ENCODE measurements around the gene ZDHHC23.
A peak's percentile ranks its signal among the peaks of the same experiment; 100 is the strongest.

ZDHHC23 gene

GRCh38 chr3:113947372-113948014 lies at the start of gene ZDHHC23:
Gene ZDHHC23, plus strand, starts transcription at chr3:113948013. Its CDS starts 790 bp downstream, at chr3:113948803.
- TF ChIP-seq, protein P1, sequence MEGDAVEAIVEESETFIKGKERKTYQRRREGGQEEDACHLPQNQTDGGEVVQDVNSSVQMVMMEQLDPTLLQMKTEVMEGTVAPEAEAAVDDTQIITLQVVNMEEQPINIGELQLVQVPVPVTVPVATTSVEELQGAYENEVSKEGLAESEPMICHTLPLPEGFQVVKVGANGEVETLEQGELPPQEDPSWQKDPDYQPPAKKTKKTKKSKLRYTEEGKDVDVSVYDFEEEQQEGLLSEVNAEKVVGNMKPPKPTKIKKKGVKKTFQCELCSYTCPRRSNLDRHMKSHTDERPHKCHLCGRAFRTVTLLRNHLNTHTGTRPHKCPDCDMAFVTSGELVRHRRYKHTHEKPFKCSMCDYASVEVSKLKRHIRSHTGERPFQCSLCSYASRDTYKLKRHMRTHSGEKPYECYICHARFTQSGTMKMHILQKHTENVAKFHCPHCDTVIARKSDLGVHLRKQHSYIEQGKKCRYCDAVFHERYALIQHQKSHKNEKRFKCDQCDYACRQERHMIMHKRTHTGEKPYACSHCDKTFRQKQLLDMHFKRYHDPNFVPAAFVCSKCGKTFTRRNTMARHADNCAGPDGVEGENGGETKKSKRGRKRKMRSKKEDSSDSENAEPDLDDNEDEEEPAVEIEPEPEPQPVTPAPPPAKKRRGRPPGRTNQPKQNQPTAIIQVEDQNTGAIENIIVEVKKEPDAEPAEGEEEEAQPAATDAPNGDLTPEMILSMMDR (IDR thresholded peaks at IDR 0.05; ENCODE audit: low read depth, low read length, missing control alignments), result no peak
- peak; percentile 35 for DNase-seq (ENCODE audit: low read depth)
- peak within 1 kb of the TSS; percentile 73 for H3K4me3 ChIP-seq (ENCODE audit: low read depth, low read length)

- H3K4me3 ChIP-seq (ENCODE audit: low read depth, low read length), result no peak overlapping the region
- no peak for DNase-seq (ENCODE audit: low read depth)
- TF ChIP-seq, protein P1 (IDR thresholded peaks at IDR 0.05; ENCODE audit: low read depth, low read length, missing control alignments), result no peak
These were observed 48.9 kb upstream of the ZDHHC23 start for GRCh38 chr3:113898892-113899291.

DNA sequence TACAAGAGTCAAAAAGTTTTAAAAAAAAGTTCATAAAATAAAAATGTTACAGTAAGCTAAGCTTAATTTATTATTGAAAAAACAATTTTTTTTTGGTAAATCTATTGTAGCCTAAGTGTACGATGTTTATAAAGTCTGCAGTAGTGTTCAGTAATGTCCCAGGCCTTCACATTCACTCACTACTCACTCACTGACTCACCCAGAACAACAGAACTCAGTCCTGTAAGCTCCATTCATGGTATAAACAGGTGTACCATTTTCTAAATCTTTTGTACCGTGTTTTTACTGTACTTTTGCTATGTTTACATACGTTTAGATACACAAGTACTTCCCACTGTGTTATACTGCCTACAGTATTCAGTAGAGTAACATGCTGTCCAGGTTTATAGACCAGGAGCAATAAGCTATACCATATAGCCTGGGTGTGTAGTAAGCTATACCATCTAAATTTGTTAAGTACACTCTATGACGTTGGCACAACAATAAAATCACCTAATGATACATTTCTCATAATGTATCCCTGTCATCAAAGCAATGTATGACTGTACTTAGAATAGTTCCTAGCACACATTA lies 41.2 kb upstream of the ZDHHC23 start:
- TF ChIP-seq, protein P1 (IDR thresholded peaks at IDR 0.05; ENCODE audit: low read depth, low read length, missing control alignments), result no peak
- DNase-seq (ENCODE audit: low read depth), result no peak
- H3K4me3 ChIP-seq (ENCODE audit: low read depth, low read length), result no peak overlapping the region

DNA sequence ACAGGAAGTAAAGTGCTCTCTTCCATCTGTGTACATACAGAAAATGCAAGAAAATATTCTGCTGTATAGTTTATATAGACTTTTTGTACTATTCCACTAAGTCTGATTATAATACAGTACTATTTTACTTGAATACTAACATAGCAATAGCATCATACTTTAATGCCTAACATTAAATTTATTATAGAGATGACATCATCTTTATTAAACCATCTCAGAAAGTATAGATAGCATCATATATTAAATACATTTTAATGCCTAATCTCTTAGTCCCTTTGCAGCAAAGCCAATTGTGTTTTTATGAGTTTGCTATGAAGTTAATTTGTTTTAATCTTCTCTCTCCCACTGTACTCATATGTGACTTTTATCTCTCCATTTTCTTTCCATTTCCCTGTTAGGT lies 39.7 kb upstream of the ZDHHC23 start:
- no peak overlapping the region for H3K4me3 ChIP-seq (ENCODE audit: low read depth, low read length)
- no peak for DNase-seq (ENCODE audit: low read depth)
- TF ChIP-seq, protein P1 (IDR thresholded peaks at IDR 0.05; ENCODE audit: low read depth, low read length, missing control alignments), result no peak

GRCh38 chr3:113910966-113911365 lies 36.8 kb upstream of the ZDHHC23 start:
- no peak overlapping the region for H3K4me3 ChIP-seq (ENCODE audit: low read depth, low read length)
- TF ChIP-seq, protein P1 (IDR thresholded peaks at IDR 0.05; ENCODE audit: low read depth, low read length, missing control alignments), result no peak
- no peak for DNase-seq (ENCODE audit: low read depth)

- H3K4me3 ChIP-seq (ENCODE audit: low read depth, low read length), result no peak overlapping the region
- peak; percentile 42 for DNase-seq (ENCODE audit: low read depth)
- TF ChIP-seq, protein P1 (IDR thresholded peaks at IDR 0.05; ENCODE audit: low read depth, low read length, missing control alignments), result peak; percentile 79
These were observed 35.1 kb upstream of the ZDHHC23 start for GRCh38 chr3:113912552-113913236.
